ENCODE data around the gene TMEM126B.
A peak's percentile ranks its signal among the peaks of the same experiment; 100 is the strongest.
"Not testable (repeated sequence)": the region's sequence is repeated elsewhere in the genome, so short reads cannot be mapped to it uniquely, and the experiment has no call there.

The TMEM126B gene

DNA sequence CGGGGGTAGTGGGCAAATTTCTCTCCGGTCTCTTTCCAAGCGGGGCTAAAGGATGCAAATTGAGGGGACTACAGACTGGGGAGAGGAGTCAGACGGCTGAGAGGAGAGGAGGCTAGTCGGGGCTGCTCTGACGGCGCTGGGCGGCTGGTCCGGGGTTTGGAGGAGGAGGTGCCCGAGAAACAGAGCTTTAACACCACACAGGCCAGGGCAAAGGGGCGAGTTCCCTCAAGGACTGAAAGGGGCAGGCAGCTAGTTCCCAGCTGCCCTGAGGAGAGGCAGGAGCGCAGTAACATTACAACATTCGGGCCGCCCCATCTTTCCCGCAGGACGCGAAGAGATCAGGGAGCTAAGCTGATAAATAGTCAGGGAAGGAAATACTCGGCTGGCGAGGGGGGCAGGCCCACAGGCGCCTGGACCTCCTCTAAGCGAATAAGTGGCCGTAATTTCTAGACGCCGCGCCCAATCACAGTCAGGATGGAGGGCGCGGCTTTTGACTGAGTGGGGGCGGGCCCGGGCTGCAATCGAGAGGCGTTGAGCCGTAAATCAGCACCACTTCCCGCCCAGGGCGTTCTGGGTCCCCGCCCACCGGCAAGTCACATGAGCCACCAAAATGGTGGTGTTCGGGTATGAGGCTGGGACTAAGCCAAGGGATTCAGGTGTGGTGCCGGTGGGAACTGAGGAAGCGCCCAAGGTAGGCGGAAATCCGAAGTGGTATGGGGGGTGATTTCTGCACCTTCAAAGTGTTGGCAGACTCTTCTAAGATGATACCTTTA, at the start of gene TMEM126B:
TSS of gene TMEM126B (plus strand) at position 596 of the 773 bp plus-strand sequence. CDS start at position 611, 15 bp downstream.
- peak; percentile 96 for DNase-seq (ENCODE audit: low spot score)

DNA sequence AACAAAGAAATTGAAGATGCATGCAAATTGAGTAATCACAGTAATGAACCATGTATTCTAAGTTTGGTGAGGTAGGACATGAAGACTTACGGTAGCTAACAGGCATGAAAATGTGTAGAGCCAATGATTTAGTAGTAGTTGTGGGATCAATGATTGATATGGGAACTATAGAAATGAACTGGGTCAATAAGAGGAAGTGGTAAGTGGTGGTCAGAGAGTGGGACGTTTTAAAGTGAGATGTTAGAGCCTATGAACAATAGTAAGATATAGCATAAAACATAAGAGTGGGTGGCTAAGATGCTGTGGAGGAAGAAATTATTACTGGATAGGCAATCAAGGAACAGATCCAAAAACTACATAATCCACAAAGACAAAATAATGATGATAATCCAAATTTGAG, 46.3 kb upstream of the TMEM126B start:
- no peak for DNase-seq (ENCODE audit: low spot score)

- no peak for DNase-seq (ENCODE audit: low spot score)
These were observed 39.0 kb upstream of the TMEM126B start for GRCh38 chr11:85589373-85589772.

DNA sequence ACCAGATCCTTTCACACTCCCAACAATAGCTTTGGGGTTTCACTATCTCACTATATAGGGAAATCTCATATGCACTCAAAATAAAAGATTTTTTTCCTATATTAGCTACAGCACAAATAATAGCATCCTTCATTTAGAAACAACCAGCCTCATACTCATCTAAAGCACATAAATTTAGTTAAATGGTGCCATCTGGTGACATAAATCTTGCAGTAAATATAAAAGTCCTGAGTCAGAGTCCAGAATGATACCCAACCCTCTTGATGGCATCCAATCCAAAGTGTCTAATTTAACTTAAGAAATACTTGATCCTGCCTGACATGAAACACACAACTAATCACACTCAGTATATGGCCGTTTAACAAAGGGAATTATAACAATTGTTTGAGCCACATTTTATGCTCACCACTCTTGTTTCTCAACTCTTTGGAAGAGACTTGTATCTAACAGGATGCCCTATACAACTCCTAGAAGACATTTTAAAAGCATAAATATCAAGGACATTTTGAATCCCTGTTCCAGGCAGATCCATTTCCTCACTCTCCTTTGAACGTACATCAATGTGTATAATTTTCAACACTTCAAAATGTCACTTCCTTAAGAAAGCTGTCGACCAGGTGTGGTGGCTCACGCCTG, 37.4 kb upstream of the TMEM126B start:
- DNase-seq (ENCODE audit: low spot score): no peak

GRCh38 chr11:85595285-85595884, 33.0 kb upstream of the TMEM126B start:
- DNase-seq (ENCODE audit: low spot score): peak; percentile 67

GRCh38 chr11:85596886-85597285, 31.5 kb upstream of the TMEM126B start:
- DNase-seq (ENCODE audit: low spot score): no peak

- no peak for DNase-seq (ENCODE audit: low spot score)
These were observed 29.3 kb upstream of the TMEM126B start for GRCh38 chr11:85599083-85599482.

GRCh38 chr11:85602526-85603213, 25.7 kb upstream of the TMEM126B start:
- DNase-seq (ENCODE audit: low spot score): no peak

- no peak for DNase-seq (ENCODE audit: low spot score)
These were observed 25.2 kb upstream of the TMEM126B start for GRCh38 chr11:85603220-85603619.

- DNase-seq (ENCODE audit: low spot score): not testable (repeated sequence)
These were observed 22.2 kb upstream of the TMEM126B start for GRCh38 chr11:85606237-85606636.

DNA sequence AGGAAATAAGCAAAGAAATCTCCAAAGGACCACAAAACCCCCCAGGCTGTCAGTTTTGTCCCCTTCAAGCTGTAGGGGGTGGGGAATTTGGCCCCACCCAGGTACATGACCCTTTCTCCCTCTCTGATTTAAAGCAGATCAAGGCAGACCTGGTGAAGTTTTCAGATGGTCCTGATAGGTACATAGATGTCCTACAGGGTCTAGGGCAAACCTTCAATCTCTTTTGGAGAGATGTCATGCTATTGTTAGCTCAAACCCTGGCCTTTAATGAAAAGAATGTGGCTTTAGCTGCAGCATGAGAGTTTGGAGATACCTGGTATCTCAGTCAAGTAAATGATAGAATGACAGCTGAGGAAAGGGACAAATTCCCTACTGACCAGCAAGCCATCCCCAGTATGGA, 19.8 kb upstream of the TMEM126B start:
- not testable (repeated sequence) for DNase-seq (ENCODE audit: low spot score)

- not testable (repeated sequence) for DNase-seq (ENCODE audit: low spot score)
These were observed 19.1 kb upstream of the TMEM126B start for GRCh38 chr11:85609286-85609685.

GRCh38 chr11:85611643-85612042, 16.8 kb upstream of the TMEM126B start:
- not testable (repeated sequence) for DNase-seq (ENCODE audit: low spot score)

GRCh38 chr11:85619499-85619898, 8.9 kb upstream of the TMEM126B start:
- DNase-seq (ENCODE audit: low spot score): no peak

- no peak for DNase-seq (ENCODE audit: low spot score)
These were observed 8.1 kb upstream of the TMEM126B start for GRCh38 chr11:85620256-85620655.

- DNase-seq (ENCODE audit: low spot score): peak; percentile 16
These were observed 1.9 kb upstream of the TMEM126B start for GRCh38 chr11:85626496-85626895.

DNA sequence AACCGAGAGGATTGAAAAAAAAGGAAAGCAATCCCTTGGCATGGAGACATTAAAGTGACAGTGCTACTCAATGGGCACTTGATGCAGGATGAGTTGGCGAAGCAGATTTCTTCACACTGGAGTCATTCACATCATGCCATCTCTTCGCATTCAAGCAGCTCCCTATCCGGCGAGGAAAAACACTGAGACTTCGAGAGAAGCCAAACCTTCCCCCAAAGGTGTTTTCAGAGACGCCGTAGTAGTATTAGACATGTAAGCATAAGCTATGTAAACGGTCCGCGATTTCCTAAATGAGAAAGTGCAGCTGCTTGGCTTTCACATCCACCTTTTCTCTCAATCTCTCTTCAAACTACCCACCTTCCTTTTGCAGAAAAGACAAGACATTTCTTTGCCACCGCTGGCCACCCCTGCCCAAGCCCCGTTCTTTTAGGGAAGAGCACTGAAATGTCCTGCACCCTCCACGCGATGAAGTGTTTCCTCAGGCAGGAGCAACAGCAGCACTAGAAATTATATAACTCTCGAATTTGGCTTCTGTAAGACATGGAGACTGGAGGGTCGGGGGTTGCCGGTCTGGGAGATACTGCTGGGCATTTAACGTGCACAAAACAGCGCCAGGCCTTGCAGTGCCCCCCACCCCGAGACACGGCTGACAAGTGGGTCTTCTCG, 928 bp upstream of the TMEM126B start, which contains the start of gene DLG2:
TSS of gene DLG2 (minus strand) at position 13 of the 666 bp plus-strand sequence.
- peak; percentile 46 for DNase-seq (ENCODE audit: low spot score)

DNA sequence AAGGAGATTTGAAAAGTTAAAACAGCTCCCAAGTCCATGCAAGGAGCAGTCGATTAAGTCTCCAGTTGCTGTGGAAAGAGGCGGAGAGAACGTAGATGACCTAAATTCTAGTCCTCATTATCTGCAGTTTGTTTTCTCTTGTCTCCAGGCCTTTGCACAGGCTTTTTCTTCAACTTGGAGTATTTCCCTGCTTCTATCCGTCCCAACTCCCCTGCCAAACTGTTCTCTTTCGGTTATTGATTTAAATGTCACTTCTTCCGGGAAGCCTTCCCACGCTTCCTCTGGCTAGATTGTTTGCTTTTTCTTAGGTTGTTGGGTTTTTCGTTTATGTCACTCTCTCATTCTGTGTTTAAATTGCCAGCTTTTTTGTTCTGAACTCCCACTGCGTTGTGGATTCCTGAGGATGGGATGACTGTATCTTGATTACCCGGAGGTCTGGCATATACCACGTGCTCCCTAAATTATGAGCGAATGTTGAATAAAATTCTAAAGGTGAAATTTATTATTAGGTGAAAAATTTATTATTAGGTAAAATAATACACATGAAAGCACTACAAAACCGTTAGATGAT, 463 bp downstream of the TMEM126B start:
- no peak for DNase-seq (ENCODE audit: low spot score)

GRCh38 chr11:85634747-85635146, 6.4 kb downstream of the TMEM126B start:
- DNase-seq (ENCODE audit: low spot score): no peak

DNA sequence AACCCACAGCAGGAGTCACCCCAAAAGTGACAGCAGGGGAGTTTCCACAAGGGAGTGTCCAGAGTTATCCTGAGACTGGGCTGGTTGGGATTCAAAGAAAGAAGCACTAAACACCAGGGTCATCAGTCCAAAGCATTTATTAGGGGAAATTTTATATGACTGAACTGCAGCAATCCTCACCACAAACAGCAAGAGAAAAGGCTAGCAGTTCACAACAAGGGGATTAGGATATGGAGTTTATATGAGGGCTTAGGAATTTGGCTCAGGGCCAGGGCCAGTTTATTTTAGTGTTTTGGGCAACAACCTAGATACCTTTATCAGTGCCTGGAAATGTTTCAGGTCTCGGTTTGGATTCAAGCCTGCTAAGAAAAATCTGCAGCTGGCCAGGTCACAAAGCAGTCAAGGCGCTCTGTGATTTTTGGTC, 14.8 kb downstream of the TMEM126B start:
- peak; percentile 17 for DNase-seq (ENCODE audit: low spot score)

DNA sequence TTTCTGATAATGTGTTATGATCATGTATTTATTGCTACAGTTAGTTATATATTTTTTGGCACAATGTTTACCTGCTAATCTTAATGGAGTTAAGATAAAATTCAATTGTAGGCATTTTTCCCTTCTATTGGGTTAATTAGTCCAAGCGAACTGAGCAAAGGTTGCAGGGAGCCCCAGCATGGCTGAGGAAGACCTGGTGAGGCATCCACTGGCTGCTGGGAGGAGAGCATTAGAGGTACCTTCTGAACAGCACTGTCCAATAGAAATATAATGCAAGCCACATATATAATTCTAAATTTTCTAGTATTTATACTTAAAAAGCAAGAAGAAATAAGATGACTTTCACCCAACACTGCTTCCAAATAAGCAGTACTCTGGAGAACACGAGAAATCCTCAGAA, 18.7 kb downstream of the TMEM126B start:
- no peak for DNase-seq (ENCODE audit: low spot score)

Measured in hematopoietic multipotent progenitor cell treated with erythropoietin and hydrocortisone succinate and interleukin-3 and kit ligand, for 17 days (in vitro differentiated cells).